NCI-H2196 (cell line): ENCODE results near the gene SLC25A21.
A peak's percentile ranks its signal among the peaks of the same experiment; 100 is the strongest.
"Not testable (repeated sequence)": the region's sequence is repeated elsewhere in the genome, so short reads cannot be mapped to it uniquely, and the experiment has no call there.

ENCODE experiments used
- DNase-seq: peaks from one replicate; lab custom pipeline; 2025; ENCODE audit not compliant: unreplicated experiment; lab: John Stamatoyannopoulos, UW

SLC25A21 gene

DNA sequence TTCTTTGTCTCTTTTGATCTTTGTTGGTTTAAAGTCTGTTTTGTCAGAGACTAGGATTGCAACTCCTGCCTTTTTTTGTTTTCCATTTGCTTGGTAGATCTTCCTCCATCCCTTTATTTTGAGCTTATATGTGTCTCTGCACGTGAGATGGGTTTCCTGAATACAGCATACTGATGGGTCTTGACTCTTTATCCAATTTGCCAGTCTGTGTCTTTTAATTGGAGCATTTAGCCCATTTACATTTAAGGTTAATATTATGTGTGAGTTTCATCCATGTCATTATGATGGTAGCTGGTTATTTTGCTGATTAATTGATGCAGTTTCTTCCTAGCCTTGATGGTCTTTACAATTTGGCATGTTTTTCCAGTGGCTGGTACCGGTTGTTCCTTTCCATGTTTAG lies 276.1 kb downstream of the SLC25A21 start:
- DNase-seq, result not testable (repeated sequence)

DNA sequence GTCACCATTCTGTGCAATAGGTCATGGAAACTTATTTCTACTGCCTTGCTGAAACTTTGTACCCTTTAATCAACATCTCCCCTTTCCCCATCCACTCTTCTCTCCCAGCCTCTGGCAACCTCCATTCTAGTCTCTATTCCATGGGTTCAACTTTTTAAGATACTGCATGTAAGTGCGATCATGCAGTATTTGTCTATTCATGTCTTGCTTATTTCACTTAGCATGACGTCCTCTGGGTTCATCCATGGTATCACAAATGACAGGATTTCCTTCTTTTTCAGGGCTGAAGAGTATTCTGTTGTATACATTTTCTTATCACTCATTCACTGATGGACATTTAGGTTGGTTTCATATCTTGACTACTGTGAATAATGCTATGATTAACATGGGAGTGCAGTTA lies 288.4 kb downstream of the SLC25A21 start:
- no peak for DNase-seq

DNA sequence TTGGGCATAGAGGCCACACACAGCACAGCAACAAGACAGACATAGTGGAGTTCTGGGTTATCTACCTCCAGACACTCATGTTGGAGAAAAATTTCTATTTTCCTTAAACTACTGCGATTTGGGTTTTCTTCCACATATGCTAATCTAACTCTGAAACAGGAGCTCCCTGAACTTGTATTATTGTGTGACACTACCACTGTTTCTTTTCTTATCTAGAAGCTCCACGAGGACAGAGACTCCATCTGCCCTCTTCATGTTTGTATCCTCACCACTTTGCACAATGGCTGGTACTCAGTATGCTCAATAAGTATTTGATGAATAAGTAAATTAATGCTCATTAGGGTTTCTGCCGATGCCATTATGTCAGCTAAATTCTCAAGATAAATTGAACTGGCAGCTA lies 292.1 kb downstream of the SLC25A21 start:
- no peak for DNase-seq

DNA sequence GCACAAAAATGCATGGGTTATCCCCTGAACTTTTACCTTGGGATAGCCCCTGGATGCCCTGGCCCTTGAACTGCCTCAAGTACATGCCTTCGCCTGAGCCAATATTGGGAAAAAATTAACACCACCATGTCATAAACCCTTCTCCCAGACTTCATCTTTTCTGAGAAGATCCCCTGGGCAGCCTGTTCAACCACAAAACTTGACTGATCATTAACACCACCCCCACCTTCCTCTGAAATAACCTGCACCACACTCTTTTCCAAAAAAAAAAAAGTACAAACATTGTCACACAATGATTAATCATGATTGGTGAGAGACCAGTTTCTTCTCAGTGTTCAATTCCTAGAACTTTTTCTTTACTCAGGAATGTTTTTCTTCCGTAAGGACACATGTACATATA lies 292.8 kb downstream of the SLC25A21 start:
- DNase-seq, result no peak

DNA sequence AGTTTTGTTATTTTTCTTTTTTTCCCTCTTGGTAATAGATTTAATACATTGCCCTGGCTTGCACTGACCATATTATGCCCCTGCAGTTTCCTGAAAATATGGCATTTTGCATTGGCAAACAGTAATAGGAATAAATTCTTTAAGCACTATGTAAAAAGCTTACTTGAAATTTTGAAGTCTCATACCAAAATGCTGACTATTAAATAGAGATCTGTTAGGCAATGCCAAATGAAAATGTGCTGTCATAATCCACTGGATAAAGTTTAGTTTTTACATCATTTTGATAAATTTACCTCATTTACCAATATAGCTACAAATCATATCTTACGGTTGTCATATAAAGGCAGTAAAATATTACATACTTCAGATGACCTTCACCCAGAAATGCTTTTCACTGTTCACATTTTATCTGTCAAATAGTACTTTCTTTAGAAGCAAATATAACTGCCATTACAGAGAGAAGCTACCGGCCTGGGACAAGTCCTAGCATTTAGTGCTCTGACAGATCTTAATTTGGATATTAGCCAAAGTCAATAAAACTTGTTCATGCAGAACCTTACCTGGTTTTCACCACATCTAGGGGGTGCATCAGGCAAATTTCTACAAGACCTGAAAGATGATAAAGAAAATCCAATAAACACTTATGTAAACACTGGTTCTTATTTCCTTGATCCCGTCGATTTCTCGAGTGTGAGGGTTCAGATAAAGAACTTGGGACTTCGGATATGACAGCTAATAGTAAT lies 297.8 kb downstream of the SLC25A21 start:
- DNase-seq, result peak; percentile 41

DNA sequence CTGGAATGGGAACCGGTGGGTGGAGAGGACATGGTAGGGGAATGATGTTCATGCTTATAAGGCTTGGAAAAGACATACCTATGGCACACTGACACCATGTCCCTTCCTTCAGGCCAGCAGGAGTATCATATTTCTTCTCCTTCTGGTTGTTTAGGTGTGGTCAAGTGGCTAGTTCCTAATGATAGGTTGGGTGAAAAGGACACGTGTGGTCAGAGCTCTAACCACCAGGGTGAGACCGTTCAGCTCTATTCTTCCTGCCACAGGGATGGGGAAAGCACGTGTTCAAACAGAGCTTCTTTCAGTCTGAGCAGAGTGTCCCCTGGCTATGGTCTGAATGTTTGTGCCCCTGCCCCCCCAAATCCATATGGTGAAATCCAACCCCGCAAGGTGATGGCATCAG lies 301.6 kb downstream of the SLC25A21 start:
- DNase-seq, result no peak

DNA sequence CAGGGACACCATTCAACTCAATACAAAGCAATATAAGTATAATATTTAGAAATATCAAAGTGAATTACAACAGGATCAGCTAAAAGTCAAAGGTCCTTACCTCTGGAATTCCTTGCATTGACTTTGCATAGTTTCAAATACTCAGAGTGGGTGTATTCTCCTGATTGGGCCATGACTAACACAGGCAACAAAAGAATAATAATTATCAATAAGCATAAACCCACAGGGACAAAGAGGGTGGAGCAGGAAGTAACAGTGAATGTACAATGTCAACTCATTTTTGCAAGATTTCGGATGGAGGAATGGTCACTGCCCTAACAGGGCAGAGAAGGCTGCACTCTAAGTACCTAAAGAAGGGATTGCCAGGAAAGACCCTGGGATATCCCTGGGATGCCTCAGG lies 303.3 kb downstream of the SLC25A21 start:
- no peak for DNase-seq

DNA sequence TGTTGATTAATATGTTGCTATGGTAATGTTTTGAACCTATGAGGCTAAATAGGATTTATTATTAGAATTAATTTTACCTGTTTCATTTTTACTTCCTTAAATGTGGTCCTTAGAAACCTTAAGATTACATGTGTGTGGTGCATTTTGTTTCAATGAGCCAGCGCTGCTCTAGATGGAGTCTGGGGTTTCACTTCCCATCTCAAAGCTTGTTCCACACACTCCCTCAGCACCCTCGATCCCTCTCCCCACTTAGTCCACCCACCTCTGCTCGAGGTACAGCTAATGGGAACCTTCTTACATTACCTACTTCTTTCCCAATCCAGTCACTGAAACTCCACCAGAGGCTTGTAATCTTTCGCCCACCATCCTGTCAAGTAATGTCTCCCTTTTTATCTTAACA lies 305.5 kb downstream of the SLC25A21 start:
- DNase-seq, result no peak

DNA sequence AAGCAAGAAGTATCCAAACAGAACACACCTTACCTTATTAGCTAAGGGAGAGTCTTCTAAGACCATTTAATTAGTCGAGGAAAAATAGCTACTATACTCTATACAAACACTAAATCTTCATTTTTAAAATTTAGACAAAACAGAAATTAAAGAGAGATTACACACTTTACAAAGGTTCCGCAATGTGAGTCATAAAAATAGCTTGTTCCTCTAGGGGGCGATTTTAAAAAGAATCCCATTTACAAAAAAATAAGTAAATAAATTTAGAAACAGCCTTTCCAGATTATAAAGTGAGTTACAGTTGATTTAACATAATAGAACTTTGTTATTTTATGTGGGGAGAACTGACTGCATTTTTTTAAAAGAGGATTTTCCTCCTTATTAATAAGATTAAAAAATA lies 309.1 kb downstream of the SLC25A21 start:
- DNase-seq, result no peak

DNA sequence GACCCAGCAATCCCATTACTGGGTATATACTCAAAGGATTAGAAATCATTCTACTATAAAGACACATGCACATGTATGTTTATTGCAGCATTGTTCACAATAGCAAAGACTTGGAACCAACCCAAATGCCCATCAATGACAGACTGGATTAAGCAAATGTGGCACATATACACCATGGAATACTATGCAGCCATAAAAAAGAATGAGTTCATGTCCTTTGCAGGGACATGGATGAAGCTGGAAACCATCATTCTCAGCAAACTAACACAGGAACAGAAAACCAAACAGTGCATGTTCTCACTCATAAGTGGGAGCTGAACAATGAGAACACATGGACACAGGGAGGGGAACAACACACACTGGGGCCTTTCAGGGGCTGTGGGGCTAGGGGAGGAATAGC lies 310.2 kb downstream of the SLC25A21 start:
- DNase-seq, result not testable (repeated sequence)

DNA sequence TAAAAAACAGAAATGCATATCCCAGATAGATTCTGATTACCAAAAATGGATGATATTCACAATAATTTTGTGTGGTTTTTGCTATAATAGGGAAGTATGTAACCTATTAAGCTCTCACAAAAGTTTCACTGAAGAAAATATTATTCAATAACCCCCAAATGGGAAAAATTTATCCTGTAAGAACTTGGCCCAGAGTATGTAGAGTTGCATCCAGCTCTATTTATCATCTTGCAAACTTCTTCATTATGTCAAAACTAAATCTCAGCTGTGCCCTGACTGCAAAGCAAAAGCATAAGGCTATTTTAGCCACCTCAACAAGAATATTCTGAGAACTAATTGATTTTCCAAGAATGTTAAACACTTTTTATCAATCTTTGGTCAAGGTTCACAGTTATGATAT lies 311.6 kb downstream of the SLC25A21 start:
- no peak for DNase-seq

DNA sequence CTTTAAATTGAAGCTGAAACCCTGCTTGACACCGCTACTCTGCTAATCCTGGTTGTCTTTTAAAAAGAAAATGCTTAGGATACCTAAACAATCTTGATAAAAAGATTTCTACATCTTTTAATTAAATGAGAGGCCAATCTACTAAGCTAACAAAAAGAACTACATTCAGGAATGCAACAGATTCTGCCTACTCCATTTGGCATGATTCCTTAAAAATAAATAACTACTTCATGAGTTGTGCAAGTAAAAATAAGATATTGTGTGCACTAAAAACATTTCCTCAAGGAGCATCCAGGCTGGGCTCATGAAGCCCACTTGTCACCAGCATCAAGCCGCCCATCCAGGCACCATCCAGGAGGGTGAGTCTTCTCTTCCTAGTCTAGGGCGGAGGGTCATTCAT lies 313.3 kb downstream of the SLC25A21 start:
- DNase-seq, result no peak

DNA sequence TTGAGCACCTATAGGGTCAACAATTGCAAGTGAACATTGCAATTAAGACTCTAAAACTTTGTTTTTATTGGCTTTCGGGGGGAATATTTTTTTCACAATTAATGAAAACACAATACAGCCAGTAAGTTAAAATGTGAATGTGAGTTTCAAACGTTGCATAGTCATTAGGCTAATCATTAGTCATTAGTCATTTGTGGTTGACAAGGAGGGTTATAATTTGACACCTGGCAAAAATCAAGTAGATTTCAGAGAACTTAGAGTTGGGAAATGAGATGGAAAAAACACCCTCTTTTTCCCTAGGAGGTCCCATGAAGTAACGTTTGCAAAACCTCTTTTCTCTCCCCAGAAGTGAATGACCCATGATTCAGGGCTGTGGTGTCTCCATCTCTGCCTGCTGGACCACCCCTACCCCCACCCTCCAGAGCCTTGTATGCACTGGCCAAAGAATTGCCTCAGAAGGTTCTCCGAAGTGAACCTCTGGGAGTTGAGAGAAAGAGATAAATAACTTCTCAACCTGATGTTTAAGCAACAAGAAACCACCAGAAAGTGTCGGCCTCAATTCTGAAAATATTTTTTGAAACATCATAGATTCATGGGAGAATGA lies 314.5 kb downstream of the SLC25A21 start:
- DNase-seq, result no peak

DNA sequence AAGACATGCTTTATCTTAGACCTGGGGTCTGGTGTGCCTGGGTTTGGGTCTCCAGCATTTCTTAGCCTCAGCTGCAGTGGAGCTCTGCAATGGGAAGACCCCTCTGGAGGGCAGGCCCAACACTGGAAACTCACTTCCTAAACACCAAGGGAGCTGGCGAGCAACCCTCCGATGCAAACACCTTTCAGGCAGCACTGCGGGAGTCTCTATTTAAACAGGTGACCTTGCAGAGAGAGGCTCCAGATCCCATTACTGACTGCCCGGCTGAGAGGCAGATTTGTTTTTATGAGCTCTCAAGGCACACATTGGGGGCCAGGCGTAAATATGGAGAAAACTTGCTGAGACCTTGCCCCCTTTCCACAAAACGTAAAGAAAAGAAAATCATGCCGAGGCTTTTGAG lies 315.3 kb downstream of the SLC25A21 start:
- DNase-seq, result peak; percentile 57

DNA sequence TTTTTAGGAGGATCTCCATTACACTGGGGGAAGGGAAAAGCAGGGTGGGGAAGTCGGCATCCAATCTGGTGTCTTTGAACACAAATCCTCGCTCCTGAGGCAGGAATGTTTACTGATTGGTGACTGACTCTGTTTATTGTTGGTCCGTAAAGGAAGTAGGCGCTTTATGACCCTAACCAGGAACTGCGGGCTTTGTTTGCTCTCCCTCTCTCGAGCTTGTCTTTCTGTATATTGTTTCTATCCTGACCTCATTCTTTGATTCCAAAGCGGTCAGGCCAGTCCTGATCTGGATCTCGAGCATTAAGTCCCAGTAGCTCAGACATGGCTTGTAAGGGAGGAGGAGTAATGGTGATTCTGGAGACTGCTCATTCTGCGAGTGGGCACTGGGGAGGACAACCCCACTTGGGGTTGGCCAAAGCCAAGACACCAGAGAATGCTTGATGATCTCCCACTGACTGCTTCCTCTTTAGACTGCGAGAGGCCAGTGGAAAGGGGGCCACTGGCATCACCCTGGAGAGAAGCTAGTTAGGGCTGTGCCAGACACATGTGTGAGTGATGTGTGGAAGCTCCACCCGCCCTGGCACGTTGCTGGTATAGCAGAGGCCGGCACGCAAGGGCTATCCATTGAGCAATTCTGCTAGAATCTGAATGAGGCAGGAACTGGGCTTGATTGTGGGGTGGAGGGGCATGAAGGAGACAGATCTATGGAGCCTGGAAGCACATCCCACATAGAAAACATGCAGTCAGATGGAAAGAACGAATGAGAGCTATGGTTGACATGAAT lies 316.1 kb downstream of the SLC25A21 start:
- peak; percentile 90 for DNase-seq

DNA sequence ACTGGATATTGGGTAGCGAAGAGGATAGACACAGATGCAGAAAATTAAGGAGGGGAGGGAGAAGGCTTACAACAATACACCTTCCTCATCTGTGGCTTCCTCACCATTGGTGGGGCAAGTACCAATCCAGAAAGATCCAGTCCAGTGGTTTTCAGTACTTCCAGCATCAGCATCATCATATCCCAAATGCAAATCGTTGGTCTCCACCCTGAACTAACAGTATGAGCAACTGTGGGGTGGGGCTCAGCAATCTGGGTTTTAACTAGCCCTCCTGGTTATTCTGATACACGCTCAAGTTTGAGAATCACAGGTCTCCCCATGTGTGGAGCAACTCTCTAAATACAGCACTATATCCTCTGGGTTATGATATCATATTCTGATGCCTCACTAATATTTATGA lies 317.0 kb downstream of the SLC25A21 start:
- no peak for DNase-seq

DNA sequence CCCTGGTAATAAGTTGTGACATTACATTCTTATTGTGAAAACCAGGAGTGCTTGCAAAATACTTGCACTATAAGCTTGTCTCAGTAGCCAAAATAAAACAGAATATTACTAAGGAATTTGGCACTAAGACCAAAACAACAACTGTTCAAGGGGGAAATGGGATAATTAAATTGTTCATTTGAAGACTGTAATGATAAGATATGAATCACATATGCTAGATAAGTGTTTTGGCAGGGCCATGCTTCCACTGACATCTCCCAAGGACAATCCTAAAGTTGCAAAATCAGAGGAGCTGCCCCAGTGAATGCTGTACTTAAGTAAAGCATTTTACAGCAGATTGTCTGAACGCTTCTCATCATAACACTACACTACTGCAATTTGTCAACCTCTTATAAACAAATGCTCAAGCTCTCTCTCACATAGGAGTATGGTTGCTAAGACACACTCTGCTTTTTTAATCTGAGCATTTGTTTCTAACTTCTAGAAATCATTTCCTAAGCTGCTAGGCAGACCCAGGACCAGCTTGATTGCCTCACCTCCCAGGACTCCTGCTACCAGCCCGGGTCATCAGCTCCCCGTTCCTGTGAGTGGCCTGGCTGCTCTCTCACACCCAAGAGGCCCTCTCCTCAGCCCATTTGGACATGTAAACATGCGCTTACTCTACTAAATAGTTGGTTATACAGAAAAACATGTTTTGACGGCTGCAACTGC lies 319.3 kb downstream of the SLC25A21 start:
- no peak for DNase-seq

DNA sequence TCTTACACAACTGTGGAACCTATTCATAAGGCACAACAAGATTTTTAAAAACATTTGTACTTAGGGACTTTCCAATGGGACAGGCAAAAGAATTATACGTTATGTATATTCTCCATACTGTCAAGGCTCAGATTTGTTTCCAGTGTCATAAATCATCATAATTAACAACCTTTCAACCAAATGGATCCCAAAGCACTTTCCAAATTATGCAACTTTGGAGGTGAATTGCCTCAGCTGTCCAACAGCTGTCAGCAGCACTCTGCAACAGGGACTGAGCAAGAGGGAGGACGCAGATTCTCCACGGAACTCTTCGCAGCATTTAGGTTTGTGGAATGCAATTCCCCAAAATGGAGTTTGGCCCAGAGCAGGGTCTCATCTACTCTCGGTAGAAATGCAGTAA lies 324.2 kb downstream of the SLC25A21 start:
- no peak for DNase-seq

DNA sequence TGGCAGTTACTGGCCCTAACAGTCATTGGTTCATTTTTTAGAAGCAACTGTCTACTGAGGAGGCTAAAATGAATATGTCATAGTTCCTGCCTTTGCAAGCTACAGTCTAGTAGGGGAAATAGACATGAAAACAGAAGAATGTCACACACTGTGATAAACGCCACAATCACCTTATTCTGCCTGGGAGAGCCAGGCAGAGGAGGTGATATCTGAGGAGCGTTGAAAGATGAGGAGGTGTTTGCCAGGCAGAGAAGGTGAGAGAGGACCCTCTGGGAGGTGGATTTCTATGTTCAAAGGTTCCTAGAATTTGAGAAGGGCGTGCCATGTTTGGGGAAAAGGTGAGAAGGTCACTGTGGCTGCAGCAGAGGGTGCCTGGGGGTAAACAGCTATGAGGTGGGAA lies 325.0 kb downstream of the SLC25A21 start:
- no peak for DNase-seq

DNA sequence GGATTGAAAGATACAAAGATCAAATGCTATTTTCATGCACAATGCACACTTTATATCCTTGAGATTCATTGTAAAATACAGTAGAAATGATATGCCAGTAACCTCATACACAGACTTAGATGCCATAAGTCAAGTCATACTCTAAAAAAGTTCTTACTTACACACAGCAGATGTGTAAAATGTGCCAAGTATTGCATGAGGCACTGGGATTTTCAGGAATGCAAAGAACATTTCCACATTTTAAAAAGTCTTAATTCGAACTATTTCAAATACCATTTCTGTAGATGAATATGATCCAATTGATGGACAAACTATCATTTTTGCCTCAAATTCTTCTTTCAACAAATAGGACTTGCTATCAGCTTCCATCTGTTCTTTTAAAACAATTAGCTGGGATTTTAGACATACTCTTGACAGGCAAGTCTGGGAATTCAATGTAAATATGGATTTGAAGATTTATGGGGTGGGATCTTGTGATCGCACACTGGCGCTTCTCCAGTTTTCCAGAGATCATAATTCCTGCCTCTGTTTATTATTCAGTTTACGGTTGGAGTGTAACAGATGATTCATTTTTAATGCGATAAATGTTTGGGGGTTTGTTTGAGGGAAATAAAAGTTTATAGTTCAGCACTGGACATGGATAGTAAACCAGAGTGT lies 326.9 kb downstream of the SLC25A21 start:
- DNase-seq, result no peak
